GM19397 (cell line): ENCODE results near the gene SF1.

Source experiments
- ATAC-seq: cut with Tn5 transposase; IDR thresholded peaks from one replicate; pipeline ENCODE4 v1.9.1; 2021; ENCODE audit warnings: mild to moderate bottlenecking, moderate library complexity; ENCODE audit not compliant: unreplicated experiment

SF1 gene

GRCh38 chr11:64750361-64751054 is 27.8 kb downstream of the SF1 start:
- ATAC-seq: no peak

GRCh38 chr11:64747961-64748665 is 30.2 kb downstream of the SF1 start:
- no peak for ATAC-seq

- no peak for ATAC-seq
Measured at GRCh38 chr11:64746486-64746885, 31.9 kb downstream of the SF1 start.

- ATAC-seq: no peak
Measured at GRCh38 chr11:64745521-64746328, 32.6 kb downstream of the SF1 start.

- no peak for ATAC-seq
Measured at GRCh38 chr11:64745189-64745520, 33.2 kb downstream of the SF1 start.

GRCh38 chr11:64744544-64745188 is 33.7 kb downstream of the SF1 start:
- peak; percentile 28 for ATAC-seq

- no peak for ATAC-seq
Measured at GRCh38 chr11:64743591-64744543, 34.5 kb downstream of the SF1 start, which contains the start of gene RASGRP2. Gene RASGRP2, minus strand, starts transcription at chr11:64744142. Its CDS starts 1,276 bp downstream, at chr11:64742866.

- no peak for ATAC-seq
Measured at GRCh38 chr11:64742889-64743590, 35.3 kb downstream of the SF1 start.

GRCh38 chr11:64742087-64742888 is 36.1 kb downstream of the SF1 start:
- no peak for ATAC-seq

- no peak for ATAC-seq
Measured at GRCh38 chr11:64741375-64742086, 36.8 kb downstream of the SF1 start.

GRCh38 chr11:64739871-64740270 is 38.5 kb downstream of the SF1 start:
- no peak for ATAC-seq

GRCh38 chr11:64736654-64737053 is 41.7 kb downstream of the SF1 start:
- no peak for ATAC-seq

- ATAC-seq: no peak
Measured at GRCh38 chr11:64735725-64736259, 42.5 kb downstream of the SF1 start.

- ATAC-seq: no peak
Measured at GRCh38 chr11:64734811-64735724, 43.3 kb downstream of the SF1 start.

GRCh38 chr11:64731601-64732000 is 46.7 kb downstream of the SF1 start:
- no peak for ATAC-seq

GRCh38 chr11:64729851-64730382 is 48.4 kb downstream of the SF1 start:
- no peak for ATAC-seq
